ENCODE data around the gene CELF5. TPM values are rescaled to one million over a fixed set of nuclear protein-coding genes. Genes with fewer than 3 reads are reported as not detected.
A peak's percentile ranks its signal among the peaks of the same experiment; 100 is the strongest.

Gene CELF5
- total RNA-seq, 1 donor from 2014 or later: not detected

- TF ChIP-seq, protein P1, sequence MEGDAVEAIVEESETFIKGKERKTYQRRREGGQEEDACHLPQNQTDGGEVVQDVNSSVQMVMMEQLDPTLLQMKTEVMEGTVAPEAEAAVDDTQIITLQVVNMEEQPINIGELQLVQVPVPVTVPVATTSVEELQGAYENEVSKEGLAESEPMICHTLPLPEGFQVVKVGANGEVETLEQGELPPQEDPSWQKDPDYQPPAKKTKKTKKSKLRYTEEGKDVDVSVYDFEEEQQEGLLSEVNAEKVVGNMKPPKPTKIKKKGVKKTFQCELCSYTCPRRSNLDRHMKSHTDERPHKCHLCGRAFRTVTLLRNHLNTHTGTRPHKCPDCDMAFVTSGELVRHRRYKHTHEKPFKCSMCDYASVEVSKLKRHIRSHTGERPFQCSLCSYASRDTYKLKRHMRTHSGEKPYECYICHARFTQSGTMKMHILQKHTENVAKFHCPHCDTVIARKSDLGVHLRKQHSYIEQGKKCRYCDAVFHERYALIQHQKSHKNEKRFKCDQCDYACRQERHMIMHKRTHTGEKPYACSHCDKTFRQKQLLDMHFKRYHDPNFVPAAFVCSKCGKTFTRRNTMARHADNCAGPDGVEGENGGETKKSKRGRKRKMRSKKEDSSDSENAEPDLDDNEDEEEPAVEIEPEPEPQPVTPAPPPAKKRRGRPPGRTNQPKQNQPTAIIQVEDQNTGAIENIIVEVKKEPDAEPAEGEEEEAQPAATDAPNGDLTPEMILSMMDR (IDR thresholded peaks at IDR 0.05): no peak
- ATAC-seq: peak in 1 of 2 donors; percentile 31
- H3K4me3 ChIP-seq: no peak overlapping the region
Measured at GRCh38 chr19:3243819-3244700, 19.6 kb downstream of the CELF5 start.

GRCh38 chr19:3245050-3245449, 20.6 kb downstream of the CELF5 start:
- DNase-seq (no peak), ATAC-seq (no peak)
- TF ChIP-seq, protein P1 (IDR thresholded peaks at IDR 0.05): no peak
- Histone ChIP-seq H3K4me1 (no peaks in the 10 kb centered on the region), H3K27me3 (ENCODE audit: low read depth) (peaks cover 9% of the 10 kb centered on the region), H3K27ac (no peak overlapping the region), H3K9me3 (no peaks in the 10 kb centered on the region), H3K4me3 (no peak overlapping the region), H3K36me3 (no peaks in the 10 kb centered on the region)
- intact Hi-C loops (cut with DNase I): no loop called here

More at GRCh38 chr19:3243819-3244700, 19.6 kb downstream of the CELF5 start:
- Histone ChIP-seq H3K27me3 (ENCODE audit: low read depth) (peaks cover 5% of the 10 kb centered on the region), H3K4me1 (no peaks in the 10 kb centered on the region), H3K36me3 (no peaks in the 10 kb centered on the region), H3K27ac (no peak overlapping the region), H3K9me3 (no peaks in the 10 kb centered on the region)
- intact Hi-C loops (cut with DNase I): no loop called here
- no peak for DNase-seq

DNA sequence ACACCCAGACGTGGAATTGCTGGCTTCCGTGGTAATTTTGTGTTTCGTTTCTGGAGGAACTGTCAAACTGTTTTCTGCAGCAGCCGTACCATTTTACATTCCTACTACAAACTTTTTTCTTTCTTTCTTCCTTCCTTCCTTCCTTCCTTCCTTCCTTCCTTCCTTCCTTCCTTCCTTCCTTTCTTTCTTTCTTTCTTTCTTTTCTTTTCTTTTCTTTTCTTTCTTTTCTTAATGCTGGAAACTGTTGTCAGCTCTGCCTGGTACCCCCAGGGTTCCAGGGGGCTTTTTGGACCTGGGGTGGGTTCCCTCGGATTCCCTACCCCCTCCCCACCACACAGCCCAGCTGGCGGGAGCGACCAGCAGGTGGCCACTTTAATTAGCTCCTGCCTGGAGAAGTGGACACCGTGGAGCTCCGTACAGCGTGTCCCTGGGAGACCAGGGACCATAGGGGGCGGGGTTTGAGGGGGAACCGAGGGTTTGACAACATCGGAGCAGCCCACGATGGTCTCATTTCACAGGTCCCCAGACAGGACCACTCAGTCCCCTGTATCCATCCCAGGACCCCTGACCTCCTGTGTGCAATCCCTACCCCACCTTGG, 24.4 kb downstream of the CELF5 start:
- intact Hi-C loops (cut with DNase I): no loop called here
- Histone ChIP-seq H3K4me3 (no peak overlapping the region), H3K4me1 (no peaks in the 10 kb centered on the region), H3K9me3 (no peaks in the 10 kb centered on the region), H3K27me3 (ENCODE audit: low read depth) (peaks cover 9% of the 10 kb centered on the region), H3K27ac (no peak overlapping the region), H3K36me3 (no peaks in the 10 kb centered on the region)
- TF ChIP-seq, protein P1 (IDR thresholded peaks at IDR 0.05): no peak
- DNase-seq: no peak
- ATAC-seq: no peak

DNA sequence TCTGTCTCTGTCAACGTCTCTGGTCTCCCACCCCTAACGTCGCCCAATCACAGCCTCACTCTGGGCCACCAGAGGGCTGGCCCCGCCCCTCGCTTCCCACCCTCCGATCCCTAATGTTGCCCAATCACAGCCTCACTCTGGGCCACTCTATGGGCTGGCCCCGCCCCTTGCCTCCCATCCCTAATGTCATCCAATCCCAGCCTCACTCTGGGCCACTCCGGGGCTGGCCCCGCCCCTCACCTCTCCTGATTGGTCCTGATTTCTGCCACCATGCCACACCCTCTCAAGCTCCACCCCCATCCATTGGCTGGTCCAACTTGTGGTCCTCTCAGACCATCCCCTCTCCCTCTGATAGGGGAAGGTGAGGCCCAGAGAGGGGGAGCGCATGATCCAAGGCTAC, 24.9 kb downstream of the CELF5 start:
- DNase-seq (no peak), ATAC-seq (peak in 1 of 2 donors; percentile 19)
- Histone ChIP-seq H3K36me3 (no peaks in the 10 kb centered on the region), H3K27me3 (ENCODE audit: low read depth) (peaks cover 9% of the 10 kb centered on the region), H3K27ac (no peak overlapping the region), H3K4me1 (no peaks in the 10 kb centered on the region), H3K4me3 (no peak overlapping the region), H3K9me3 (no peaks in the 10 kb centered on the region)
- intact Hi-C loops (cut with DNase I): no loop called here
- TF ChIP-seq, protein P1 (IDR thresholded peaks at IDR 0.05): no peak

DNA sequence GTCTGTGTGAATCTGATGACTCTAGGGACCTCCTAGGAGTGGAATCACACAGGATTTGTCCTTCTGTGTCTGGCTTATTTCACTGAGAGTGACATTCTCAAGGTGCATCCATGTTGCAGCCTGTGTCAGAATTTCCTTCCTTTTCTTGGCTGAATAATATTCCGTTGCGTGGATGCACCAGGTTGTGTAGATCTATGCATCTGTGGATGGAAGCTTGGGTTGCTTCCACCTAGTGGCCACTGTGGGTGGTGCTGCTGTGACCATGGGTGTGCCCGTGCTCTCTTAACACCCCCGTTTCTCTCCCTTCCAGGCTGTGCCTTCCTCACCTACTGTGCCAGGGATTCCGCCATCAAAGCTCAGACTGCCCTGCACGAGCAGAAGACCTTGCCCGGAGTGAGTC, 26.2 kb downstream of the CELF5 start:
- Histone ChIP-seq H3K27me3 (ENCODE audit: low read depth) (peaks cover 9% of the 10 kb centered on the region), H3K27ac (no peak overlapping the region), H3K9me3 (no peaks in the 10 kb centered on the region), H3K36me3 (no peaks in the 10 kb centered on the region), H3K4me1 (no peaks in the 10 kb centered on the region), H3K4me3 (no peak overlapping the region)
- DNase-seq (no peak), ATAC-seq (peak; percentile 58 to 63)
- intact Hi-C loops (cut with DNase I): no loop called here
- TF ChIP-seq, protein P1 (IDR thresholded peaks at IDR 0.05): peak; percentile 55
